Colonic mucosa (tissue), 4 donors: ENCODE measurements around the gene EPB41L3. TPM values are rescaled to one million over a fixed set of nuclear protein-coding genes. Genes with fewer than 3 reads are reported as not detected.

Experiments used
- DNase-seq: peaks from one replicate; pipeline ENCODE4 v3.0.0-alpha.2; 2020
- H3K27ac ChIP-seq: fragments of 200-600 bp; one replicate; pipeline ENCODE4 v1.8.0; 2021
- H3K27me3 ChIP-seq: fragments of 200-600 bp; one replicate; pipeline ENCODE4 v1.8.0; 2021
- H3K36me3 ChIP-seq: fragments of 200-600 bp; one replicate; pipeline ENCODE4 v1.8.0; 2021
- H3K4me1 ChIP-seq: fragments of 200-600 bp; one replicate; pipeline ENCODE4 v1.8.0; 2021; ENCODE audit warnings: mild to moderate bottlenecking
- H3K4me3 ChIP-seq: fragments of 200-600 bp; one replicate; pipeline ENCODE4 v1.8.0; 2021
- H3K9ac ChIP-seq, 2 donors: one replicate each; pipeline ENCODE4 v1.7.0; 2013; ENCODE audit warnings: control low read depth in 2 of 2, low read depth in 2 of 2, low read length in 2 of 2
- H3K9me3 ChIP-seq: fragments of 200-600 bp; one replicate; pipeline ENCODE4 v1.8.0; 2021
- intact Hi-C: fragments of 100-400 bp; cut with DNase I; formaldehyde crosslinking; loops from one replicate; pipeline ENCODE4 v1.14.1; 2022
- total RNA-seq, 2 donors: library from RNA; stranded (reverse); fragmentation: NEBNext Ultra II Directional in 1 of 2; extraction: Animal tissue kit (Norgen Biotek cat#: 25700) in 1 of 2; gene quantifications; one replicate each; pipeline ENCODE4 v1.2.1, GENCODE V29; 2021
- TF ChIP-seq, protein P1 (sequence below): fragments of 200-600 bp; IDR thresholded peaks from one replicate; pipeline ENCODE4 v1.8.0; 2022; ENCODE audit warnings: antibody characterized with exemption, mild to moderate bottlenecking
- donor health status: healthy.
- donor health status: DM: no; HTN: no; CAD: no.
- donor health status: DM: no; HTN: no; CAD: no.

EPB41L3 gene
- total RNA-seq, 2 donors from 2014 or later = 43.3 to 78.0 TPM

DNA sequence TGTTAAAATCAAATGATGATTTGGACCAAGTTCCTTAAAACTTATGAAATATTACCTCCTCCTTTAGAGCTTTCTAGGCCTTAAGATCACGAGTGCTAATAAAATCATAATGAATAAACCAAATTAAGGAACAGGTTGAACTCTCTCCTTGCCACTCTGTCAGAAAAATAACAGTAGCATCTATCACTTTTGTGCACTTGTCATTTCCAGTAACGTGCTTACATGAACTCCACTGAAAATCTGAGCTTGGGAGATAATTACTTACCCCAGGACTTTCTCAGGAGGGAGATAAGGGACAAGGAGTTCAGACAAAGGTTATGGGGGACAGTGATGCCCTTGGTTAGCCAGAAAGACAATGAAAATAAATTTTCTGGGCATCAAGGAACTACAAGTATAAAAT, 36.0 kb downstream of the EPB41L3 start:
- DNase-seq = no peak
- intact Hi-C loops = no loop called here
- H3K4me1 ChIP-seq = no peaks in the 10 kb centered on the region
- TF ChIP-seq, protein P1, sequence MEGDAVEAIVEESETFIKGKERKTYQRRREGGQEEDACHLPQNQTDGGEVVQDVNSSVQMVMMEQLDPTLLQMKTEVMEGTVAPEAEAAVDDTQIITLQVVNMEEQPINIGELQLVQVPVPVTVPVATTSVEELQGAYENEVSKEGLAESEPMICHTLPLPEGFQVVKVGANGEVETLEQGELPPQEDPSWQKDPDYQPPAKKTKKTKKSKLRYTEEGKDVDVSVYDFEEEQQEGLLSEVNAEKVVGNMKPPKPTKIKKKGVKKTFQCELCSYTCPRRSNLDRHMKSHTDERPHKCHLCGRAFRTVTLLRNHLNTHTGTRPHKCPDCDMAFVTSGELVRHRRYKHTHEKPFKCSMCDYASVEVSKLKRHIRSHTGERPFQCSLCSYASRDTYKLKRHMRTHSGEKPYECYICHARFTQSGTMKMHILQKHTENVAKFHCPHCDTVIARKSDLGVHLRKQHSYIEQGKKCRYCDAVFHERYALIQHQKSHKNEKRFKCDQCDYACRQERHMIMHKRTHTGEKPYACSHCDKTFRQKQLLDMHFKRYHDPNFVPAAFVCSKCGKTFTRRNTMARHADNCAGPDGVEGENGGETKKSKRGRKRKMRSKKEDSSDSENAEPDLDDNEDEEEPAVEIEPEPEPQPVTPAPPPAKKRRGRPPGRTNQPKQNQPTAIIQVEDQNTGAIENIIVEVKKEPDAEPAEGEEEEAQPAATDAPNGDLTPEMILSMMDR = no peak
- no peaks in the 10 kb centered on the region for H3K9me3 ChIP-seq
- H3K27me3 ChIP-seq = no peaks in the 10 kb centered on the region
- no peak overlapping the region for H3K9ac ChIP-seq
- H3K36me3 ChIP-seq = no peaks in the 10 kb centered on the region
- no peak overlapping the region for H3K4me3 ChIP-seq
- H3K27ac ChIP-seq = no peak overlapping the region

DNA sequence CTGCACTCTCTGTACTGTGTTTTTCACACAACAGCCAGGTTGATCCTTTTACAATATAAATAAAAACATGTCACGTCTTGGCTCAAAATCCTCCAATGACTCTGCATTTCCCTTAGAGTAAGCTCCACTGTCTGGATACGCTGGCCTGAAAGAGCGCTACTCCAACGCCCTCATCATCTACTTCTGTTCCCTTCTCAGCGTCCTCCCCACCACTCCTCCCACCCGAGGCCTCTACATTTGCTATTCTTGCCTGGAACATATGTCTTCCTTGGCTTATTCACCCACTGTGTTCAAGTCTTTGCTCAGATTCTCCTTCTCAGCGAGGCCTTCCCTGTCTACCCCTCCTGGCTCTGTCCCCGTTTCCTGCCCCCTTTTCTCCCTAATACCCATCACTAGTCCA, 37.6 kb downstream of the EPB41L3 start:
- Histone ChIP-seq H3K9ac (no peak overlapping the region), H3K27ac (no peak overlapping the region), H3K4me1 (no peaks in the 10 kb centered on the region), H3K36me3 (no peaks in the 10 kb centered on the region), H3K4me3 (no peak overlapping the region), H3K27me3 (no peaks in the 10 kb centered on the region), H3K9me3 (no peaks in the 10 kb centered on the region)
- intact Hi-C loops = no loop called here
- no peak for DNase-seq
- TF ChIP-seq, protein P1 = no peak

DNA sequence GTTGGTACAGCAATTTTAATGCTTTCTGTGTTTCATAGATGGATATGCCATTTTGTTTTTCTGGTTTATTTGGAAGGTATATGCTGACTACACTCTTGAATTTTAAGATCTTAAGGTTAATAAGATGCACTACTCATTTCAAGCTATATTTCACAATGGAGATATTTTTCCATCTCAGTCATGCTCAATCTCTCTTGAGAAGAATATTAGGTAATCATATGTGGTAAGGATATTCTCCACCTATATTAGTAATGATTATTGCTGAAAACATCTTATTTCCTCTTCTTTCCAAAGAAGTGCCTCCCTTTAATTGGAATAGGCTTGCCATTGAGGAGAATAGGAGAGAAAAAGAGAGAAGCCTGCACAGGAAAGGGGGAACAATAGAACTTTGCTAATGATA, 40.1 kb downstream of the EPB41L3 start:
- no peaks in the 10 kb centered on the region for H3K4me1 ChIP-seq
- H3K27ac ChIP-seq = no peak overlapping the region
- H3K9me3 ChIP-seq = no peaks in the 10 kb centered on the region
- intact Hi-C loops = no loop called here
- TF ChIP-seq, protein P1 = no peak
- H3K36me3 ChIP-seq = no peaks in the 10 kb centered on the region
- no peak overlapping the region for H3K4me3 ChIP-seq
- H3K9ac ChIP-seq = no peak overlapping the region
- DNase-seq = no peak
- H3K27me3 ChIP-seq = no peaks in the 10 kb centered on the region

DNA sequence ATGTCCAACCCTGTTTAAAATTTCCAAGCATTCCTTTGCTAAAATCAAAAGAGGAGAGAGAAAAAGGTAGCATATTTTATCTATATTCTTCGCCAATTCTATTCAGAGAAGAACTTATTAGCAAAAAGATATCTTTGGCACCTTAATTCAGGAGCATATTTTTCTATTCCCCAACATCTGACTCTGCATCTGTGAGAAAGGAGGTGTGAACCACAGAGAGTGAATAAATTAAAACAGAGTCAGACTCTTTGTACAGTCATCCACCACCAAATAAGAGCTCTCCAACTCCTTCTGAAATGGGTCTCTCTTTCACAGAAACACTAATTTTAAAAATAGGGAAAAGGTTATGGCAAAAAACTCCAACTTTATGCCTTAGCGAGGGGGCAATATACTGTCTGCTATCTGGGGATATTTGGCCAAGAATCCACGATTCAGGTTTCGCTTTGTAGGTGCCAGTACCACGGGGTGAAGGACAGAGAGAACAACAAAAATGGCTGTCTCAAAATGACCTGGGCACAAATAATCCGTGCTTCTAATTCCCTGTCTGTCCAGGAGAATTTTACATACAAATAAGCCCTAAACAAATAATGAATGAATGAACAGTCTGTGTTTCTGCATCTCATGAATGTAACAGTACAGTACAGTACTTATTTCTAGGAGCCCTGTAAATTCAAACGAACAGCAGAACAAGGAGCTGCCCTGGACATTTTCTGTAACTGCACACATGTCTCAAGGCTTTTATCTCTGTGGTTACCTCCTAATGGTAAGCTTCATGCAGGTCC, 43.4 kb downstream of the EPB41L3 start:
- Histone ChIP-seq H3K27me3 (no peaks in the 10 kb centered on the region), H3K4me1 (no peaks in the 10 kb centered on the region), H3K36me3 (no peaks in the 10 kb centered on the region), H3K27ac (no peak overlapping the region), H3K9me3 (no peaks in the 10 kb centered on the region), H3K4me3 (no peak overlapping the region), H3K9ac (no peak overlapping the region)
- TF ChIP-seq, protein P1 = no peak
- intact Hi-C loops = no loop called here
- DNase-seq = no peak

DNA sequence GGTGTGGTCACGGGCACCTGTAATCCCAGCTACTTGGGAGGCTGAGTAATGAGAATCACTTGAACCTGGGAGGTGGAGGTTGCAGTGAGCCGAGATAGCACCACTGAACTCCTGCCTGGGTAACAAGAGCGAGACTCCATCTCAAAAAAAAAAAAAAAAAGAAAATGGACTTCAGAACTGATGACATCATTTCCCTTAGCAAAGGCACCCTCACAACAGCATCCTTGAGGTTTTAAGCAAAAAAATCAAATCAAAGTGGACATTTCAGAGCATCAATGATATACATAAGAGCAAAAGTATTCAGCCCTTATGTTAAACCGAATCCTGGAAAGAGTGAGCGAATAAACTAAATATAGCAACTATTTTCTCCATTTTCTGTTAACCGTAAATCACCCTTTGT, 45.3 kb downstream of the EPB41L3 start:
- TF ChIP-seq, protein P1 = no peak
- H3K4me3 ChIP-seq = no peak overlapping the region
- H3K27ac ChIP-seq = no peak overlapping the region
- H3K4me1 ChIP-seq = no peaks in the 10 kb centered on the region
- no peak overlapping the region for H3K9ac ChIP-seq
- intact Hi-C loops = no loop called here
- H3K27me3 ChIP-seq = no peaks in the 10 kb centered on the region
- DNase-seq = no peak
- no peaks in the 10 kb centered on the region for H3K36me3 ChIP-seq
- no peaks in the 10 kb centered on the region for H3K9me3 ChIP-seq
